Measurements from ENCODE around the gene MIEF1.
"Not testable (repeated sequence)": the region's sequence is repeated elsewhere in the genome, so short reads cannot be mapped to it uniquely, and the experiment has no call there.

Gene MIEF1

DNA sequence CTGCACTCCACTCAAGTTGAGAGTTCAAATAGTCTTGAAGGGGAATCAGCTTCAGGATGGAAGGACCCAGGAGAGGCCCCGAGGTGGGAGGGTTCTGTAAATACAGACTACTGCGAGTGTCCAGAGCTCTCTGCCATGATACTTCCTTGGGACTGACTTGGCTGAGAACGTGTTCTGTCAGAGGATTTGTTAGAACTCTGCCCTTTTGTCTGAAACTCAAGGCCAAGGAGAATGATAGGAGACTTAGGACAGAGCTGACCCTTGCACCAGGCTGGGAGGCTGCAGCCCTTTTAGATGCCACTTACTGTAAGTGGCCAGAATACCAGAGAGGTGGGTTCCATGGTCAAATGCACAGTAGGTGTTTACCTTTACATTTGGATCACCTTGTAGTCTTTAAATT lies 15.4 kb downstream of the MIEF1 start:
- no peak for DNase-seq

DNA sequence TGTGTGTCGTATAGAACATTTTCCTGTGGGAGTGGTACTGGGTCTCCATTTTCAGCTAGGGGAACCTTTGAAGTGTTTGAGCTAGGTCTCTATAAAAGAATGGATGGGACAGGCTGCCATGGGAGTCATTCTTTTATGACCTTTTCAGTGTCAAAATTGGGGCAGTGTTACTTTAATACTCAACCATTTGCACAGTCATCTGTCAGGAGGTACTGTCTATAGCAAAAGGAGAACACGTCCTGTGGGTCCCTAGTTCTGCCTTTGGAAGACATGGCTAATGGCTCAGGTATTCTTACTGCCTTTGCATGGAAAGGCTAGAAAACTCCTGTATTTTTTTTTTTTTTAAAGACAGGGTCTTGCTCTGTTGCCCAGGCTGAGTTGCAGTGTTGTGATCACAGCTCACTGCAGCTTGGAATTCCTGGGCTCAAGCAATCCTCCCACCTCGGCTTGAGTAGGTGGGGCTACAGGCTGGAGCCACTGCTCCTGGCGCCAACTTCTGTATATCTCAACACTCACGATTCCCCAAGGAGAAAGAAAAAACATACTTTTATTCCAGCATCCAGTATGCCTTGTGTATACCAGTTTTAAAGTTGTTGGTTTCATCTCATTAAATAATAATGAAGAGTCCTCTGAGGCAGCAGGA lies 16.2 kb downstream of the MIEF1 start:
- DNase-seq = no peak

DNA sequence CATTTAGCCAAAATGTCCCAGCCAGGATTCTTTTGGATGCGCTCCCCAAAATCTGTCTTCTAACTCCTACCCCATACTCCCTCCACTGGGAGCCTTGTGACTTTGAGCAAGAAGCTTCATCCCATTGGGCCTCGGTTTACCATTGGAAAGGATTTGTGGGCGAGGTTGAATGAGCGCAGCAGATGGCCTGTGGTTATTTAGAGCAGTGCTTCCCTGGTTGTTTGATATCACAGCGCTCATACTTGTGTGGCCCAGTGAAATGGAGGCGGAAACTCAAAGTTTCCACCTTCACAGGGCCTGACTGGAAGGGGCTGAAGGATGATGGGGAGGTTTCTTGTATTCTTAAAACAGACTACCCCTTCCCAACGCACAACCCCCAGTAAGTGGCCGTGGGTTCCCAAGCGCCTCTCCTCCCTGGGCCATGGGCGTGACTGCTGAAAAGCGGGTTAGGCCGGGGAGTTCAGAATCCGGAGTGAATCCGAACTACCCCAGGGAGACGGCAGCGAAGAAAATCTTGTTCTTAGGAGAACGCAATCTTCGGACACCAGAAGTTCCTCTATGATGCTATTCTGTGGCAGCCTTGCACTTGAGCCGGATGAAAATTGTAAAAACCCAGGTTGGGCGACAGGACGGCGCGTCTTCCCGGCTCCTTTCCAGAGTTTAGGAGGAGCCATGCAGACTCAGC lies 17.0 kb downstream of the MIEF1 start:
- peak; percentile 39 for DNase-seq

DNA sequence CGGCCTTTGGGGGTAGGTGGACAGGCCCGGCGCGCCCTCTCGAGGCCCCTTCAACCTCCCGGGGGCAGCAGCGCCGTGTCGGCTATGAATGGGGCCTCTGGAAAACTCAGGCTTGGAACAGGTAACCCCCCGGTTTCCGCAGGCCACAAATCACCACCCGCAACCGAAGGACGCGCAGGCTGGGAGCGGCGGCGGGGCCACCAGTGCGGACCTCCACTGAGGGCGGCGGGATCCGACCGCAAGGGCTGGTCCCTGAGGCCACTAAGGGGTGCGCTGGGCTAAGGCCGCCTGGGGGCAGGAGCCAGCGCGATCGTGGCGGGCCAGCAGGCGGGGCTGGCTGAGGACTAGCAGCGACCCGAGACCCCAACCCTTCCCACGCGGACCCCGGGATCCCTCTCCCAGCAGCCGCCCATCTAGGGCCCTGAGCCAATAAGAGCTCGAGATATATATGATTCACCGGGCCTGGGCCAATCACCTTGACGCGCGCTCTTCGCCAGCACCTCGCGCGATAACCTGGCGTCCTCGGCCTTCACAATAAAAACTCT lies 17.7 kb downstream of the MIEF1 start:
- peak; percentile 99 for DNase-seq

DNA sequence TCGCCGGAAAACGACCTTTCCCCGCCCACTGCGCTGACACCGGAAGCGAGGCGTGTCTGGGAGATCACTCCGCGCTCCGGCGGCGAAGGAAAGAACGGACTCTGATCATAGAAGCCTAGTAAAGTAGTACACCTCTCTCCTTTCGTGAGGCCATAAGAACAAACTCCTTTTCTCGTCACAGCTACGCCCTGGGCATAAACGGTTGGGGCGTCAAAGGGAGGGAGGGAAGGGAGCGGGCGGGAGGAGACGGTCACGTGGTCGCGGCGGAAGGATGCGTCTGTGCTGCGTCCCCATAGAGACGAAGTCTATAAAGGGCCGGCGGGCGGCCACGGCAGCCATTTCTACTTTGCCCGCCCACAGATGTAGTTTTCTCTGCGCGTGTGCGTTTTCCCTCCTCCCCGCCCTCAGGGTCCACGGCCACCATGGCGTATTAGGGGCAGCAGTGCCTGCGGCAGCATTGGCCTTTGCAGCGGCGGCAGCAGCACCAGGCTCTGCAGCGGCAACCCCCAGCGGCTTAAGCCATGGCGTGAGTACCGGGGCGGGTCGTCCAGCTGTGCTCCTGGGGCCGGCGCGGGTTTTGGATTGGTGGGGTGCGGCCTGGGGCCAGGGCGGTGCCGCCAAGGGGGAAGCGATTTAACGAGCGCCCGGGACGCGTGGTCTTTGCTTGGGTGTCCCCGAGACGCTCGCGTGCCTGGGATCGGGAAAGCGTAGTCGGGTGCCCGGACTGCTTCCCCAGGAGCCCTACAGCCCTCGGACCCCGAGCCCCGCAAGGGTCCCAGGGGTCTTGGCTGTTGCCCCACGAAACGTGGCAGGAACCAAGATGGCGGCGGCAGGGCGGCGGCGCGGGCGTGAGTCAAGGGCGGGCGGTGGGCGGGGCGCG lies 18.4 kb downstream of the MIEF1 start, which contains the start of gene ATF4:
Gene ATF4 (plus strand): TSS at position 337 of the 880 bp plus-strand sequence. CDS start 884 bp downstream, outside the sequence.
- DNase-seq = peak; percentile 86

DNA sequence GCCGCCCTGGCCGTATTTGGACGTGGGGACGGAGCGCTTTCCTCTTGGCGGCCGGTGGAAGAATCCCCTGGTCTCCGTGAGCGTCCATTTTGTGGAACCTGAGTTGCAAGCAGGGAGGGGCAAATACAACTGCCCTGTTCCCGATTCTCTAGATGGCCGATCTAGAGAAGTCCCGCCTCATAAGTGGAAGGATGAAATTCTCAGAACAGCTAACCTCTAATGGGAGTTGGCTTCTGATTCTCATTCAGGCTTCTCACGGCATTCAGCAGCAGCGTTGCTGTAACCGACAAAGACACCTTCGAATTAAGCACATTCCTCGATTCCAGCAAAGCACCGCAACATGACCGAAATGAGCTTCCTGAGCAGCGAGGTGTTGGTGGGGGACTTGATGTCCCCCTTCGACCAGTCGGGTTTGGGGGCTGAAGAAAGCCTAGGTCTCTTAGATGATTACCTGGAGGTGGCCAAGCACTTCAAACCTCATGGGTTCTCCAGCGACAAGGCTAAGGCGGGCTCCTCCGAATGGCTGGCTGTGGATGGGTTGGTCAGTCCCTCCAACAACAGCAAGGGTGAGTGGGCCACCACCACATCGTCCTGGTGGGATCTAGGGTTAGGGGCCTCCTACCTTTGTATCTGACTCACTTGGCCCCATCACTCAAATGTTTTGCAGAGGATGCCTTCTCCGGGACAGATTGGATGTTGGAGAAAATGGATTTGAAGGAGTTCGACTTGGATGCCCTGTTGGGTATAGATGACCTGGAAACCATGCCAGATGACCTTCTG lies 19.2 kb downstream of the MIEF1 start:
- DNase-seq = peak; percentile 80

DNA sequence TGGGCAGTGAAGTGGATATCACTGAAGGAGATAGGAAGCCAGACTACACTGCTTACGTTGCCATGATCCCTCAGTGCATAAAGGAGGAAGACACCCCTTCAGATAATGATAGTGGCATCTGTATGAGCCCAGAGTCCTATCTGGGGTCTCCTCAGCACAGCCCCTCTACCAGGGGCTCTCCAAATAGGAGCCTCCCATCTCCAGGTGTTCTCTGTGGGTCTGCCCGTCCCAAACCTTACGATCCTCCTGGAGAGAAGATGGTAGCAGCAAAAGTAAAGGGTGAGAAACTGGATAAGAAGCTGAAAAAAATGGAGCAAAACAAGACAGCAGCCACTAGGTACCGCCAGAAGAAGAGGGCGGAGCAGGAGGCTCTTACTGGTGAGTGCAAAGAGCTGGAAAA lies 20.0 kb downstream of the MIEF1 start:
- DNase-seq = not testable (repeated sequence)

DNA sequence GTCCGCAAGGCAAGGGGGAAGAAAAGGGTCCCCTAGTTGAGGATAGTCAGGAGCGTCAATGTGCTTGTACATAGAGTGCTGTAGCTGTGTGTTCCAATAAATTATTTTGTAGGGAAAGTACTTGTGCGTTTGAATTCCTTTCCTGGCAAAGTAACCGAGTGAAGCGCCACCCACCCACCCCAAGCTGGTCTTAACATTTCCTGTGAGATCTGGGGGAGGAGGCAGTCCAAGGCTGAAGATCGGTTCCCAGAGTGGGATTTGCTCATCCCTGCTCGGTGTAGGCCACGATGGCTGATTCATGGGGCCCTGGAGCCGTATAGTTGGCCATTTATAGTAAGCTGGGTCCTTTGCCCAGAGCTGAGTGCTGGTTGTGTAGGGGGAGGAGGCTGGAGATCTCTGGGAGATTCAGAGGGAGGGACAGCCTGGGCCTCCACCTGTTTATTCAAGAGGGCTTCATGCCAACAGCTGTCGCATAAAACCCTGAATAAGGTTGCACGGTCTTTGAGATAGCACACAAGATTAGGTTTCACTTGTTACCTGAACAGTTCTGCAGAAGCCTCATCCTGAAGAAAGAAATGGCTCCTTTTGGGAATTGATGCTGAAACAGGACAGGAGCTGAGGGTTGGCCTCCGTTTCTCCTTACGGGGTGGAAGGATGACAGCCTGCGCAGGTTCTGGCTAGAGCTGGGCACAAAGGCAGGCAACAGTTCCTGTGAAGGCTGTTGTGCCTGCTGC lies 20.6 kb downstream of the MIEF1 start:
- no peak for DNase-seq

DNA sequence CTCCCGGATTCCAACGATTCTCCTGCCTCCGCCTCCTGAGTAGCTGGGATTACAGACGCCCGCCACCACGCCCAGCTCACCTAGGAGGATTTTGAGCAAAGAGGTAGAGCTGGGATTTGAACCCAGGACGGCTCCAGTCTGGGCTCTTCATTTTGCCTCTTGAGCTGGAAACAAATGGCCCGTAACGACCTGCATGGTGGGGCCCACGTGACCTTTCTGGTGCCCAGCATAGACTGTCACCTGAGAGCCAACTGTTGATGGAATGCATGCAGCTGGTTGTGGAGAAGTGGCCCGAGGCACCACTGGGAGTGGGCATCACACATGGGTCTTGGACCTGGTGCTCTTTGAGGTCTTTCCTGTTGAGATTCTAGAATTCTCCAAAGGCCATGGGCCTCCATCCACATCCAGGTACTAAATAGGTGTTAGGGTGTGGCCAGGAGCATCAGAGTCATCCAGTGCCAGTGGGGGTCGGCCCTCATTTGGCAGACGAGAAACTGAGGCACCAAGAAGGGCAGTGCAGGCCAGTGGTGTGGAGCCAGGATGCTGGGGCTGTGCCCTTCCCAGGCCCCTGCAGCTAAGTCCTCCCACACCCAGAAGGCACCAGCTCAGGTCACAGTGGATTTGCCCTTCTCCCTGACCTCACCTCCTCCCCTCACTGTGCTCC lies 22.1 kb downstream of the MIEF1 start:
- DNase-seq = no peak

DNA sequence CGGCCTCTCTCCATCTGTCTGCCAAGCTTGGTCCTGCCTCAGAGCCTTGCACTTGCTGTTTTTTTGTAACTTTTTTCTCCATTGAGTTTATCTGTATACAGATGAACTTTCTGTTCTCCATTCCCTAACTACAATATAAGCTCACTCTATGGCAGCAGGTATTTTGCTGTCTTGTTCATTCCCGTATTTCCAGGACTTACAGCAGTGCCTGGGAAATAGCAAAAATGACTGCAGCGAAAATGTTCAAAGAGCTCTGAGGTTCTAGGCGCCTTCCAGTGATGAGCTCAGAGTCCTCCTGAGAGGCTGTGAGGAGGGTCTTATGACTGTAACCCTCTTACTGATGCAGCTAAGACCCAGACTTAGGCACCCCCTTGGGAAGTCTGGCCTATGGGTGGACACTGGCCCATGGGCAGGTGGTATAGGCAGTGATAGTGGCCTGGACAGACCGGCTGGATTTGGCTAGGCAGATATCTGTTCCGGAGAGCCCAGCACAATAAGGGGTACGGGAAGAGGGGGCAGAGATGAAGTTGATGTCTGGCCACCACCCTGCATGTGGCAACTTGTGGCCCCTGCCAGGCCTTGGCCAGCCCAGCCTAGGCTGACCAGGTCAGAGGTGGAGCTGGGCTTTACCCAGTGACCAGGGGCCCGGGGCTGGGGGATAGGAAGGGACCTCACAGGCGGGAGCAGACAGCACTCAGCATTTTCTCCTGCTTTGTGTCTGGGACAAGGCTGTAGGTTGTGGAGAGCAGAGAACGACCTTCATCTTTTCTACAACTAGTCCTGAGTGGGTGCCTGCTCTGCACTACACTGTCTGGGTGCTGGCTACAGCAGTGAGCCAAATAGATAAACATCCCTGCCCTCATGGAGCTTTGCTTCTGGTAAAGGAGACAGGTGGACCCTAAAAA lies 22.9 kb downstream of the MIEF1 start:
- no peak for DNase-seq

DNA sequence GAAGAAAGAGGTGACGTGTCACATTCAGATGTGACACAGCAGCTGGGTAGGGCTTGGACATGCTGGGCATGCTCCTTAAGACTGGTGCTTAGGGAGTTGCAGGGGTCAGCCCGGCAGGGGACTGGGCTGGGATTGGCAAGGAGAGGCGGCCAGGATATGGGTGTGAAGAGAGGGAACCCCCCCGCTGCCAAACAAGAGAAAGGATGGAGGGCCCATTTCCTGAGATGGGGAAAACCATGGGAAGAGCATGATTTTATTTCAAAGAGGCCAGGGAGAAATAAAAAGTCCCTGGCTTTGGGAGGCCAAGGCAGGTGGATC lies 23.5 kb downstream of the MIEF1 start:
- no peak for DNase-seq

DNA sequence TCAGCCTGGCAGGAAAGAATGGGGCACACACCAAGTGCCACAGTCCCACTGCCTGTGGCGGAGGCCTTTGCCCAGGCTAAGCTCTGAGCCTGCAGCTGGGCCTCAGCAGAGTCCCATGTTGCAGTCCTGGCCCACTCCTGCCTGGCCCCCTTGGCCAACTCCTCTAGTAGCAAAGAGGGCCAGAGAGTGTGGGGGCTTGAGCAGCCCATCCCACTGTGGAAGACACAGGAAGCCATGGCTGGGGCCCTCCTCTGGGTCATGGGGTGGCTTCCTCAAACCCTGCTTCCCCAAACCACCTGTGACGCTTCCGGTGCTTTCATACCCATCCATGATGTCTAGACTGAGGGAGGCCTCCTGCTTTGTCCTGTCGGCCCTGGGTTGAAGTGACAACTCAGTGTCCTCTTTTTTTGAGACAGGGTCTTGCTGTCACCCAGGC lies 24.7 kb downstream of the MIEF1 start:
- no peak for DNase-seq

DNA sequence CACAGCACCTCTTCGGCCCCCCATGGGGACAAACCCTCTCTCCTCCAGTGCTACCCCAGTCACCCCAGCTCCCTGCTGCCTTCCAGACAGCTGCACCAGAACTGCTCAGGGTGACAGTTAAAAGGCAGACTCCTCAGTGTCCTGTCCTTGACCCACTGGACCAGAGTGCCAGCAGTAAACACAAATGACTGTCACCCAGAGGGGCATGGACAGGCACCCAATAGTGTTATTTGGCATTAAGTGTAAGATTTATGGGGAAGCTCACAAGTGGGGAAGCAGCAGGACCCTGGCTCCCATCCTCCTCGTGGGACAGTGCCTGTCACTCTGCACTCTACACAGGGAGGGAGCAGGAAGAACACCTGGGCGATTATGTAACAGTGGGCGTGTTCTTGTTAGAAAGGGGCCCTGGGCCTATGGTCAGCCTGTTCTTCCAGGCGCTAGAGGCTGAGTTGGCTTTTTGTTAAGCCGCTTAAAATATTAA lies 25.4 kb downstream of the MIEF1 start:
- DNase-seq = no peak

DNA sequence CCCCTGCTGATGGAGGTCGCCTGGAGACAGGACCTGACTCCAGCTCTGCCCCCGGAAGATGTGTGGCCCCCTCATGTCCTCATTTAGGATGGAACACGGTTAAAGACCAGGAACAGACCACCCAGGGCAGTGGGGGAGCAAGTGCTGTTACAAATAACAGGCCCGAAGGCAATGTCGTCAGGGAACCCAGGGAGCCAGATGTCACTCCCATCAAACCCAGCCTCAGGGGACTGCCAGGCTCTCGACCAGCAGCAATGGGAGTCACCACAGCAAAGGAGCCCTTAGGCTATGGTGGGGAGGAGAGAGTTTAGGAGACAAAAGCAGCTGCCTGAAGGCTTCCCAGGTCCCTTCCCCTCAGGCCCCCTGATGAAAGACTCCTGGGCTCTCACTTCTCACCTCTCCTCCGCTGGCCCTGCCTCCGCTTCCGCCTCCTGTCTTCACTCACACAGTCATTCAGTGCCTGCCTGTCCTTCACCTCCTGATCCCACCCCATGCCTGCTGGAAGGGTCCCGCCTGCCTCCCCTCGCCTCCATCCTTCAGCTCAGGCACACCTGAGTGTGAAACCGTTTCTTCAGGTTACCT lies 26.1 kb downstream of the MIEF1 start:
- DNase-seq = no peak

DNA sequence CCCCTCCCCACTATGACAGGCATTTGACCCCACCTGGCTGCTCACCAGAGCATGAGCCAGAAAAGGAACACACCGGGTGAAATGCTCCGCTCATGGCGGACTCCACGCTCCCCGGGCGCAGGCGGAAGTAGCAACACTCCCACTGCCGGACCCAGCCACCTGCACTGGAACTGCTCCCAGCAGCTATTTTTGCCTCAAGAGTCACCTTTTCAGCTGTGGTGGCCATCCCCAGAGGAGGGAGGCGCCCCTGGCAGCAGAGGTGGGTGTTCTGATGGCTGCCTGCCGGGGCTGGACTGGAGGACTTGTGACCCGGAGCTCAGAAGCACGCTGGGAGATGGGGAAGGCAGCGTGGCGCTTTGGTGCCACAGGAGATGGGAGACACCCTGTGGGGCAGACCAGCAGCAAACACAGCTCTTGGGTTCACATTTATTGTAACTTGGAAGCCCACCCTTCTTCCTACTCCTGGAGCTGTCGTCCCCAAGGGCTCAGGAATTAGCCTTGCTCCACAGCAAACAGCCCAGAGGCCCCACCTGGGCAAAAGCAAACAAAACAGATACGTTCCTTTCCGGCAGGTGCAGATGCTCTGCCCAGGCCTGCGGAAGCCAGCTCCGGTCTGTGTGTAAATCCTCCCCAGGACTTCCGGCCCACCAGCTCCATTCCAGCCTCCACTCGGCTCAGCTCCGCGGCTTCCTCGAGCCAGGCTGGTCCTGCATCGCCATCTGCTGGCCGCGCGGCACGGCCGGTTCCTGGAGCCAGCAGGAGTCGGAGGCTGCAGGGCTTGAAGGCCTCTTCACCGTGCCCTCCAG lies 26.8 kb downstream of the MIEF1 start:
- DNase-seq = peak; percentile 68

DNA sequence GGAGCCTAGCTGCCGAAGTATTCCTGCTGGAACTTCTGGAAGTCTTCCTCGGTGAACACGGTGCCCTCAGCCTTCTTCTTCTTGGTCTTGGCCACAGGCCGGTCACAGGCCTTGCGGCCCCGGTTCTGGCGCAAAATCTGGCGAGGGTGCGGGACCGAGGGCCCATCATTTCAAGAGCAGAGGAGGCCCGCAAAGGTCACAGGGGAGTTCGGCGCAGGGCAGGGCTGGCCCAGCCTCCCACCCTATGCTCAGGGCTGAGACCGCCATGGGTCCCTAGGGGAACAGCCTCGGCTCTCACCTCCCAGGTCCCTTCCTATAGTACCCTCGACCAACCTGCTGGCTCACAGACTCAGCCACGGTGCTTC lies 27.4 kb downstream of the MIEF1 start:
- no peak for DNase-seq

DNA sequence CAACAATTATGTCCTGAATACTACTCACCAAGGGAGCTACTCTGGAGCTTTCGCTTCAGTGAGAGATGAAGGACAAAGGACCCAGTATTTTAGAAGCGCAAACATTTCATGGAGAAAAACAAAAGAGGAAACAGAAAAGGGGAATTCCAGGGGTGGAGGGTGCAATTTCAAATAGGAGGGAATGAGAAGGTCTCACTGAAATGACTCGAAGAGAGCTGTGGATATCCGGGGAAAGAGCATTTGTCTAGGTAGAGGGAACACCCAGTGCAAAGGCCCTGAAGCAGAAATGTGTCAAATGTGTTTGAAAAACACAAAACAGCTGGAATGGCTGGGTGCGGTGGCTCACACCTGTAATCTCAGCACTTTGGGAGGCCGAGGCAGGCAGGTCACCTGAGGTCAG lies 28.0 kb downstream of the MIEF1 start:
- no peak for DNase-seq

DNA sequence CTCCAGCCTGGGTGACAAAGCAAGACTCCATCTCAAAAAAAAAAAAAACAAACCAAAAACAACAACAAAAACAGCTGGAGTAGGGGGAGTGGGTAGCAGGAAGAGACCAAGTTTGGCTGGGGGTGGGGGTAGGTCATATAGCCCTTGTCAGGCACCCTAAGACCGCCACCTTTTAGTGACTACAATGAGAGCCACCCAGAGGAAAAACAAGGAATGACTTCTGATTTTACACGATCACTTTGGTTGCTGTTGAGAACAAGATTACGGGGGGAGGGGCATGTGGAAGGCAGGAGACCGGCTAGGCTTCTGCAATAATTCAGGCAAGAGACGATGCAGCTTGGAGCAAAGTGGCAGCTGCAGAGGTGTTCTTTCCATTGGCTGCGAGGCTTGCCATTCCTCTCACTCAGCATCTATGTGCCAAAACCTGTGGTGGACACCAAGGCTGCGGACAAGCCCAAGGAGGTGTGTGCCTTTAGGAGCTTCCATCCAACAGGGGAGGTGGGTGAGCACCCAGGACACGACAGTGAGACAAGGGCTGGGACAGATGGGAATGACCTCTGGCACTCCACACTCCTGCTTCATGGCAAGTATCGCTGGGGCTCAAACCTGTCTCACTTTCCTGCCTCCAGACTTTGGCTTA lies 28.7 kb downstream of the MIEF1 start:
- DNase-seq = no peak

Measured in amniotic stem cell (primary cell).